IMR-90 (cell line): ENCODE measurements around the gene DNAJC6. TPM values are rescaled to one million over a fixed set of nuclear protein-coding genes. Genes with fewer than 3 reads are reported as not detected.

Source experiments
- ATAC-seq: fragments of 200-7000 bp; cut with Tn5 transposase; 2 replicates; pipeline ENCODE4 v1.9.1; 2020; ENCODE audit warnings: low read depth, mild to moderate bottlenecking, moderate library complexity
- BruUV-seq: library from RNA; stranded (reverse); fragments of 400-500 nt; replicated peaks from 2 replicates; lab custom pipeline; 2021; lab: Mats Ljungman, UMichigan
- CTCF ChIA-PET: fragments of 300-600 bp; formaldehyde crosslinking; extraction: SDS; loops from one replicate; lab custom pipeline; 2021; ENCODE audit warnings: antibody characterized with exemption; lab: Yijun Ruan, JAX
- POLR2A ChIA-PET: fragments of 300-600 bp; sonication (Branson Sonifier 250); formaldehyde crosslinking; loops from one replicate; lab custom pipeline; 2022; ENCODE audit warnings: antibody characterized with exemption; ENCODE audit not compliant: unreplicated experiment; lab: Charles Lee
- DNase-seq: peaks from one replicate; pipeline ENCODE4 v3.0.0; 2013
- H2AFZ ChIP-seq: replicated peaks from 2 replicates; pipeline ENCODE3; 2013; ENCODE audit warnings: low read length, mild to moderate bottlenecking; ENCODE audit not compliant: poor library complexity
- H2AK5ac ChIP-seq: 2 replicates; pipeline ENCODE4 v1.6.1; 2013; ENCODE audit warnings: low read depth, low read length, inconsistent platforms
- H2AK9ac ChIP-seq: replicated peaks from 2 replicates; pipeline ENCODE3; 2013; ENCODE audit warnings: mild to moderate bottlenecking, low read depth, low read length, moderate library complexity; ENCODE audit not compliant: poor library complexity
- H2BK120ac ChIP-seq: 2 replicates; pipeline ENCODE4 v1.6.1; 2013; ENCODE audit warnings: low read depth, low read length, inconsistent platforms
- H2BK15ac ChIP-seq: 3 replicates; pipeline ENCODE4 v1.6.1; 2013; ENCODE audit warnings: low read depth, low read length, inconsistent platforms
- H2BK20ac ChIP-seq: 2 replicates; pipeline ENCODE4 v1.6.1; 2013; ENCODE audit warnings: low read depth, mild to moderate bottlenecking, inconsistent platforms, low read length, moderate library complexity
- H2BK5ac ChIP-seq: 2 replicates; pipeline ENCODE4 v1.6.1; 2013; ENCODE audit warnings: mild to moderate bottlenecking, low read depth, low read length, inconsistent platforms; ENCODE audit not compliant: poor library complexity, severe bottlenecking
- H3K14ac ChIP-seq: replicated peaks from 2 replicates; pipeline ENCODE4 v1.6.1; 2013; ENCODE audit warnings: low read depth, low read length, inconsistent platforms
- H3K18ac ChIP-seq: 2 replicates; pipeline ENCODE4 v1.6.1; 2013; ENCODE audit warnings: low read depth, low read length, control low read depth
- H3K23ac ChIP-seq: 2 replicates; pipeline ENCODE4 v1.6.1; 2013; ENCODE audit warnings: low read depth, low read length, inconsistent platforms
- H3K27ac ChIP-seq: 2 replicates; pipeline ENCODE4 v1.5.1; 2013; ENCODE audit warnings: mild to moderate bottlenecking, control low read depth, low read length; ENCODE audit not compliant: insufficient read depth
- H3K27me3 ChIP-seq: 2 replicates; pipeline ENCODE4 v1.6.1; 2013; ENCODE audit warnings: low read length; ENCODE audit not compliant: control insufficient read depth, insufficient read depth
- H3K36me3 ChIP-seq: 2 replicates; pipeline ENCODE4 v1.6.1; 2013; ENCODE audit warnings: low read length, mixed read lengths; ENCODE audit not compliant: control insufficient read depth, insufficient read depth
- H3K4ac ChIP-seq: 2 replicates; pipeline ENCODE4 v1.6.1; 2013; ENCODE audit warnings: low read depth, low read length, inconsistent platforms
- H3K4me1 ChIP-seq: 2 replicates; pipeline ENCODE4 v1.6.1; 2013; ENCODE audit warnings: low read length, mixed read lengths; ENCODE audit not compliant: control insufficient read depth, insufficient read depth
- H3K4me2 ChIP-seq: 2 replicates; pipeline ENCODE4 v1.6.1; 2013; ENCODE audit warnings: low read depth, mild to moderate bottlenecking, control low read depth, low read length, moderate library complexity
- H3K4me3 ChIP-seq: 2 replicates; pipeline ENCODE4 v1.5.1; 2013; ENCODE audit warnings: low read depth, mild to moderate bottlenecking, control low read depth, low read length, moderate library complexity; ENCODE audit not compliant: insufficient read depth
- H3K56ac ChIP-seq: 2 replicates; pipeline ENCODE4 v1.6.1; 2013; ENCODE audit warnings: low read length, inconsistent platforms; ENCODE audit not compliant: insufficient read depth; ENCODE audit errors: extremely low read depth
- H3K79me1 ChIP-seq, 2 experiments: 2 replicates each; pipeline ENCODE4 v1.6.1; 2013; ENCODE audit warnings: low read length in 2 of 2, inconsistent platforms in 1 of 2, low read depth in 1 of 2
- H3K9ac ChIP-seq: 2 replicates; pipeline ENCODE4 v1.6.1; 2013; ENCODE audit warnings: low read depth, low read length, control low read depth
- H3K9me1 ChIP-seq: 2 replicates; pipeline ENCODE4 v1.6.1; 2013; ENCODE audit warnings: low read length, inconsistent platforms; ENCODE audit not compliant: insufficient read depth
- H3K9me3 ChIP-seq: 2 replicates; pipeline ENCODE4 v1.6.1; 2013; ENCODE audit warnings: low read length; ENCODE audit not compliant: control insufficient read depth, insufficient read depth
- H4K20me1 ChIP-seq: 2 replicates; pipeline ENCODE4 v1.6.1; 2013; ENCODE audit warnings: low read length, inconsistent platforms; ENCODE audit not compliant: insufficient read depth
- H4K5ac ChIP-seq: 2 replicates; pipeline ENCODE4 v1.6.1; 2013; ENCODE audit warnings: mild to moderate bottlenecking, low read depth, low read length, control low read depth
- H4K8ac ChIP-seq, 2 experiments: 2 replicates each; pipeline ENCODE4 v1.6.1; 2013; ENCODE audit warnings: low read depth in 2 of 2, low read length in 2 of 2, control low read depth in 1 of 2, inconsistent platforms in 1 of 2
- H4K91ac ChIP-seq: 2 replicates; pipeline ENCODE4 v1.6.1; 2013; ENCODE audit warnings: low read depth, low read length, inconsistent platforms; ENCODE audit not compliant: insufficient read depth
- BHLHE40 ChIP-seq: fragments of 150-350 bp; IDR thresholded peaks from 2 replicates; pipeline ENCODE4 v1.6.1; 2016; ENCODE audit warnings: mild to moderate bottlenecking, low read depth, low read length
- CEBPB ChIP-seq: IDR thresholded peaks from 2 replicates; pipeline ENCODE4 v1.6.1; 2012; ENCODE audit warnings: low read depth, low read length, improper control_type of control experiment
- CHD1 ChIP-seq: IDR thresholded peaks from 2 replicates; pipeline ENCODE4 v1.6.1; 2012; ENCODE audit warnings: low read depth, low read length, improper control_type of control experiment
- ELK1 ChIP-seq: fragments of 150-350 bp; IDR thresholded peaks from 2 replicates; pipeline ENCODE4 v1.6.1; 2016; ENCODE audit warnings: low read depth, mild to moderate bottlenecking, low read length, moderate library complexity, borderline replicate concordance
- FOS ChIP-seq: fragments of 150-350 bp; IDR thresholded peaks from 2 replicates; pipeline ENCODE4 v1.6.1; 2016; ENCODE audit warnings: low read depth, low read length
- MAFK ChIP-seq: IDR thresholded peaks from 2 replicates; pipeline ENCODE4 v1.6.1; 2012; ENCODE audit warnings: low read depth, low read length, improper control_type of control experiment
- MAZ ChIP-seq: IDR thresholded peaks from 2 replicates; pipeline ENCODE4 v1.6.1; 2012; ENCODE audit warnings: low read depth, mild to moderate bottlenecking, low read length, improper control_type of control experiment, moderate library complexity, borderline replicate concordance
- MXI1 ChIP-seq: IDR thresholded peaks from 2 replicates; pipeline ENCODE4 v1.6.1; 2012; ENCODE audit warnings: low read depth, mild to moderate bottlenecking, low read length, moderate library complexity, borderline replicate concordance
- NFE2L2 ChIP-seq: fragments of 150-350 bp; IDR thresholded peaks from 2 replicates; pipeline ENCODE4 v1.6.1; 2016; ENCODE audit warnings: low read depth, mild to moderate bottlenecking, low read length
- POLR2A ChIP-seq: IDR thresholded peaks from 2 replicates; pipeline ENCODE4 v1.6.1; 2012; ENCODE audit warnings: mild to moderate bottlenecking, low read depth, low read length
- RAD21 ChIP-seq: IDR thresholded peaks from 2 replicates; pipeline ENCODE4 v1.6.1; 2012; ENCODE audit warnings: low read length, improper control_type of control experiment
- RCOR1 ChIP-seq: IDR thresholded peaks from 2 replicates; pipeline ENCODE4 v1.6.1; 2012; ENCODE audit warnings: mild to moderate bottlenecking, low read length, improper control_type of control experiment; ENCODE audit not compliant: insufficient replicate concordance
- RFX5 ChIP-seq: IDR thresholded peaks from 2 replicates; pipeline ENCODE4 v1.8.0; 2012; ENCODE audit warnings: low read depth, mild to moderate bottlenecking, low read length, moderate library complexity
- SMC3 ChIP-seq: fragments of 150-350 bp; IDR thresholded peaks from 2 replicates; pipeline ENCODE4 v1.6.1; 2016; ENCODE audit warnings: low read depth, mild to moderate bottlenecking, antibody characterized with exemption, low read length, moderate library complexity
- USF2 ChIP-seq: fragments of 150-350 bp; IDR thresholded peaks from 2 replicates; pipeline ENCODE4 v1.6.1; 2017; ENCODE audit warnings: mild to moderate bottlenecking, antibody characterized with exemption, low read length, low read depth
- WGBS, 2 experiments: methylation state at CpG; one replicate each; pipeline versions ENCODE4 v1.1.5 to v1.1.7; 2013; ENCODE audit warnings: missing lambda C conversion rate in 2 of 2; ENCODE audit not compliant: insufficient read length in 1 of 2; ENCODE audit errors: extremely low coverage in 2 of 2; 5-methylcytosine and 5-hydroxymethylcytosine counted together
- dilution Hi-C: fragments of 300-500 bp; cut with HindIII; formaldehyde crosslinking; loops from one replicate; pipeline ENCODE4 v1.14.3; 2018; ENCODE audit warnings: low sequenced_read_pairs; ENCODE audit not compliant: unreplicated experiment
- in situ Hi-C: fragments of 300-500 bp; cut with MboI; formaldehyde crosslinking; loops from 3 replicates; pipeline ENCODE4 v1.14.3; 2019; ENCODE audit warnings: low sequenced_read_pairs, inconsistent platforms, mixed read lengths
- intact Hi-C: fragments of 100-400 bp; cut with micrococcal nuclease; formaldehyde crosslinking; loops from 2 replicates; pipeline ENCODE4 v1.10.0; 2022
- polyA plus RNA-seq, 3 experiments: library from polyadenylated mRNA; depleted of rRNA; stranded (reverse); fragments of >200 nt; gene quantifications; 2 replicates each; pipeline ENCODE4 v1.2.3, GENCODE V29; 2012; ENCODE audit warnings: low replicate concordance in 1 of 3
- total RNA-seq: library from RNA; depleted of rRNA; stranded (reverse); fragments of >200 nt; gene quantifications from 2 replicates; pipeline ENCODE4 v1.2.3, GENCODE V29; 2012
- TF ChIP-seq, protein P1 (sequence below): conservative IDR thresholded peaks from 2 replicates; pipeline ENCODE4 v1.5.1; 2012; ENCODE audit warnings: mild to moderate bottlenecking, low read depth, low read length, improper control_type of control experiment

DNAJC6 gene
- total and polyA plus RNA-seq, 2 of the 4 experiments (the other 2 are of a cell fraction), result 0.05 to 0.18 TPM

- no peak for ATAC-seq
- Histone ChIP-seq H2AFZ (no peak overlapping the region), H2AK5ac (no peak overlapping the region), H3K14ac (no peak overlapping the region), H3K36me3 (no peaks in the 10 kb centered on the region), H3K27me3 (peaks cover 12% of the 10 kb centered on the region), H3K4me2 (no peak overlapping the region), H3K9me3 (no peaks in the 10 kb centered on the region), H3K18ac (no peak overlapping the region), H4K20me1 (no peaks in the 10 kb centered on the region), H3K9me1 (no peaks in the 10 kb centered on the region), H3K23ac (no peak overlapping the region), H2AK9ac (no peak overlapping the region), H2BK15ac (no peak overlapping the region), H3K27ac (no peak overlapping the region), H3K4me1 (no peaks in the 10 kb centered on the region), H2BK20ac (no peak overlapping the region), H2BK120ac (no peak overlapping the region), H4K8ac (no peak overlapping the region), H3K79me1 (no peaks in the 10 kb centered on the region), H3K4me3 (no peak overlapping the region), H3K56ac (no peak overlapping the region), H2BK5ac (no peak overlapping the region), H4K91ac (no peak overlapping the region), H4K5ac (no peak overlapping the region), H3K9ac (no peak overlapping the region), H3K4ac (no peak overlapping the region)
- intact Hi-C loops (no loop called here), dilution Hi-C loops (no loop called here), in situ Hi-C loops (no loop called here)
- CTCF ChIA-PET, result no interaction called here
- BruUV-seq, result no TSS peak
- DNase-seq, result no peak
- TF ChIP-seq RAD21 (no peak), FOS (no peak), SMC3 (no peak), RFX5 (no peak), CHD1 (no peak), NFE2L2 (no peak), MAZ (no peak), USF2 (no peak), MXI1 (no peak), ELK1 (no peak), POLR2A (no peak), BHLHE40 (no peak), MAFK (no peak), RCOR1 (no peak), CEBPB (no peak)
- TF ChIP-seq, protein P1, sequence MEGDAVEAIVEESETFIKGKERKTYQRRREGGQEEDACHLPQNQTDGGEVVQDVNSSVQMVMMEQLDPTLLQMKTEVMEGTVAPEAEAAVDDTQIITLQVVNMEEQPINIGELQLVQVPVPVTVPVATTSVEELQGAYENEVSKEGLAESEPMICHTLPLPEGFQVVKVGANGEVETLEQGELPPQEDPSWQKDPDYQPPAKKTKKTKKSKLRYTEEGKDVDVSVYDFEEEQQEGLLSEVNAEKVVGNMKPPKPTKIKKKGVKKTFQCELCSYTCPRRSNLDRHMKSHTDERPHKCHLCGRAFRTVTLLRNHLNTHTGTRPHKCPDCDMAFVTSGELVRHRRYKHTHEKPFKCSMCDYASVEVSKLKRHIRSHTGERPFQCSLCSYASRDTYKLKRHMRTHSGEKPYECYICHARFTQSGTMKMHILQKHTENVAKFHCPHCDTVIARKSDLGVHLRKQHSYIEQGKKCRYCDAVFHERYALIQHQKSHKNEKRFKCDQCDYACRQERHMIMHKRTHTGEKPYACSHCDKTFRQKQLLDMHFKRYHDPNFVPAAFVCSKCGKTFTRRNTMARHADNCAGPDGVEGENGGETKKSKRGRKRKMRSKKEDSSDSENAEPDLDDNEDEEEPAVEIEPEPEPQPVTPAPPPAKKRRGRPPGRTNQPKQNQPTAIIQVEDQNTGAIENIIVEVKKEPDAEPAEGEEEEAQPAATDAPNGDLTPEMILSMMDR, result no peak
- no CpG with 5 or more reads among the region's 3 CpGs for whole genome bisulfite sequencing, 2 experiments
- POLR2A ChIA-PET, result no interaction called here
These were observed 92.3 kb downstream of the DNAJC6 start for GRCh38 chr1:65401612-65402011.
